K562 (cell line): ENCODE measurements around the gene WWOX.

ENCODE experiments used
- CTCF ChIP-seq, 3 experiments: IDR thresholded peaks in 2 of 3; conservative IDR thresholded peaks in 1 of 3; 2 replicates each; pipeline ENCODE4 v1.5.1; 2011 to 2012; ENCODE audit warnings: low read length in 3 of 3, mild to moderate bottlenecking in 3 of 3, control low read depth in 2 of 3, improper control_type of control experiment in 1 of 3, inconsistent platforms in 1 of 3, low read depth in 1 of 3, mixed read lengths in 1 of 3, moderate library complexity in 1 of 3; ENCODE audit not compliant: insufficient read depth in 2 of 3
- FOXP1 ChIP-seq: sonication (generic); formaldehyde crosslinking; IDR thresholded peaks from 2 replicates; pipeline ENCODE4 v1.8.0; 2022; ENCODE audit warnings: mild to moderate bottlenecking, missing genetic modification reagents
- ZBED1 ChIP-seq: IDR thresholded peaks from 2 replicates; pipeline ENCODE4 v1.6.1; 2014

DNA sequence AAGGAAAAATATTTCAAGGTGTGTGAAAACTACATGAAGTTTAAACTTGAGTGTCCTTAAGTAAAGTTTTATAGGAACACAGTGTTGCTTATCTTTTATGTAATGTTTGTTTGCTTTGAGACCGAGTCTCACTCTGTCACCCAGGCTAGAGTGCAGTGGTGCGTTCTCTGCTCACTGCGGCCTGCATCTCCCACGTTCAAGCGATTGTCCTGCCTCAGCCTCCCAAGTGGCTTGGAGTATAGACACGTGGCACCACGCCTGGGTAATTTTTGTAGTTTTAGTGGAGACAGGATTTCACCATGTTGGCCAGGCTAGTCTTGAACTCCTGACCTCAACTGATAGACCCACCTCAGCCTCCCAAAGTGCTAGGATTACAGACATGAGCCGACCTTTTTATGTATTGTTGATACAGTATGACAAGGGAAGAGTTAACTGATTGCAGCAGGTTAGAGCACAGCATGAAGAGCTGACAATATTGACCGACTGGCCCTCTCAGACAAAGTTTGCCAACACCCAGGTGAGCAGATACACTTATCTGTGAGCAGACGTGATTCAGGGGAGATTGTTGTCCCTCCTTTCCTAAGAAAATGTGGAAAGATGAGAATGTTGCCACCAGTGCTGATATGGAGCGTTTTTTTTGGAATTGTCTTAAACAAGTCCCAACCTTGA is 373.7 kb downstream of the WWOX start:
- TF ChIP-seq ZBED1 (no peak), FOXP1 (CRISPR knock-in tag) (no peak), CTCF (IDR thresholded peaks at IDR 0.05 in 2 of 3, conservative IDR thresholded peaks at IDR 0.05 in 1 of 3; ENCODE audit: insufficient read depth in 2 of 3, low read depth in 1 of 3, low read length in 3 of 3) (no peak)
